Neutrophil (primary cell): ENCODE measurements around the gene FCHO1.
A peak's percentile ranks its signal among the peaks of the same experiment; 100 is the strongest.

Experiments
- H3K27ac ChIP-seq: fragments of 200-600 bp; sonication (generic); 2 replicates; pipeline ENCODE4 v1.5.1; 2016; ENCODE audit warnings: mild to moderate bottlenecking, moderate library complexity
- H3K27me3 ChIP-seq: fragments of 200-600 bp; sonication (generic); 2 replicates; pipeline ENCODE4 v1.6.0; 2016; ENCODE audit warnings: mild to moderate bottlenecking
- H3K36me3 ChIP-seq: fragments of 200-600 bp; sonication (generic); 2 replicates; pipeline ENCODE4 v1.5.1; 2017
- H3K4me1 ChIP-seq, 2 experiments: fragments of 200-600 bp in 1 of 2; sonication (generic) in 1 of 2; 1 replicate in 1 of 2; 2 replicates in 1 of 2; pipeline versions ENCODE4 v1.5.1 to v1.6.1; 2013 to 2016; ENCODE audit warnings: low read depth in 1 of 2, low read length in 1 of 2, mild to moderate bottlenecking in 1 of 2, moderate library complexity in 1 of 2; ENCODE audit not compliant: control insufficient read depth in 1 of 2, insufficient read depth in 1 of 2
- H3K4me3 ChIP-seq, 2 experiments: fragments of 200-600 bp in 1 of 2; sonication (generic) in 1 of 2; 1 replicate in 1 of 2; 2 replicates in 1 of 2; pipeline ENCODE4 v1.5.1; 2013 to 2016; ENCODE audit warnings: low read depth in 1 of 2, low read length in 1 of 2, mild to moderate bottlenecking in 1 of 2, moderate library complexity in 1 of 2
- H3K9me3 ChIP-seq: fragments of 200-600 bp; sonication (generic); 2 replicates; pipeline ENCODE4 v1.5.1; 2016
- TF ChIP-seq, protein P1 (sequence below): fragments of 200-600 bp; sonication (generic); IDR thresholded peaks from 2 replicates; pipeline ENCODE4 v1.5.1; 2016; ENCODE audit warnings: antibody characterized with exemption

Gene FCHO1

DNA sequence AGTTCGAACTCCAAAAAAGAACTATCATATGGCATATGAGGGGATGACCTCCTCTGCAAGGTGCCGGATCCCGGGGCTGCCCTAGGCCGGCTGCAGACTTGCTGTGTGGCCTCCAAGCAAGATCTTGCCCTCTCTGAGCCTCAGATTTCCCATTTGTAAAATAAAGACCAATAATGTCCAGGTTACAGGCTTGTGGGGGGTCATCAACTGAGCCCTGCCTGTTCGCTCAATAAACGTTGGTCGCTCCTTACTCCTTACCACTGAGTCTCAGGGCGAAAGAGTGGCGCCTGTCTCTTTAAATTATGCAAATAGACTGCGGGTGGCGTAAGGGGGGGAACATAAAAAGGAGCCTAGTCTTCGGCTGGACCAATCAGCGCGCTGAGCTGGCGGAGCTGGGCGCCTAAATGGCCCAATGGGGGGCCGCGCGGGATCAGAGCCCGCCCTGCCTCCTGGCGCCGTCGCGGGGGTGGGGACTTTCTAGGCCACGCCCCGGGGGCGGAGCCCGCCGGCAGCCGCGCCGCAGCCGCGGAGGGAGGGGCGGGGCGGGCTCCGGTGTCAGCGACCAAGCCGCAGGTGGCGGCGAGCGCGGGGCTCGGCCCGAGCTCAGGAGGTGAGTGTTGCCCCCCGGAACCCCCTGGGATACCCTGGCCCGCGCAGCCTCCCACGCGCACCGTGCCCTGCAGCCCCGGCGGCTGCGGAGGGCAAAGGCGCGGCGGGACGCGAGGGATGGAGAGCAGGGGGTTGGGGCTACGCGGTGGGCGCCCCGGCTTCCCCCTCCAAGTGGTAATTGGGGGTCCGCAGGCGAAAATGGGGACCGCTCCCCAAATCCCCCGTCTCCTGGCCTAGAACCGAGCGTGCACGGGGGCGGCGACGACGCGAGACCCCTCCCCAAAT lies 3.8 kb upstream of the FCHO1 start:
- H3K27me3 ChIP-seq = no peaks in the 10 kb centered on the region
- no peaks in the 10 kb centered on the region for H3K36me3 ChIP-seq
- H3K4me3 ChIP-seq = peak overlapping the region; percentile 93
- H3K27ac ChIP-seq = peak overlapping the region; percentile 96
- TF ChIP-seq, protein P1, sequence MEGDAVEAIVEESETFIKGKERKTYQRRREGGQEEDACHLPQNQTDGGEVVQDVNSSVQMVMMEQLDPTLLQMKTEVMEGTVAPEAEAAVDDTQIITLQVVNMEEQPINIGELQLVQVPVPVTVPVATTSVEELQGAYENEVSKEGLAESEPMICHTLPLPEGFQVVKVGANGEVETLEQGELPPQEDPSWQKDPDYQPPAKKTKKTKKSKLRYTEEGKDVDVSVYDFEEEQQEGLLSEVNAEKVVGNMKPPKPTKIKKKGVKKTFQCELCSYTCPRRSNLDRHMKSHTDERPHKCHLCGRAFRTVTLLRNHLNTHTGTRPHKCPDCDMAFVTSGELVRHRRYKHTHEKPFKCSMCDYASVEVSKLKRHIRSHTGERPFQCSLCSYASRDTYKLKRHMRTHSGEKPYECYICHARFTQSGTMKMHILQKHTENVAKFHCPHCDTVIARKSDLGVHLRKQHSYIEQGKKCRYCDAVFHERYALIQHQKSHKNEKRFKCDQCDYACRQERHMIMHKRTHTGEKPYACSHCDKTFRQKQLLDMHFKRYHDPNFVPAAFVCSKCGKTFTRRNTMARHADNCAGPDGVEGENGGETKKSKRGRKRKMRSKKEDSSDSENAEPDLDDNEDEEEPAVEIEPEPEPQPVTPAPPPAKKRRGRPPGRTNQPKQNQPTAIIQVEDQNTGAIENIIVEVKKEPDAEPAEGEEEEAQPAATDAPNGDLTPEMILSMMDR = peak; percentile 25
- H3K4me1 ChIP-seq = peaks cover 47 to 52% of the 10 kb centered on the region in 2 experiments
- no peaks in the 10 kb centered on the region for H3K9me3 ChIP-seq

DNA sequence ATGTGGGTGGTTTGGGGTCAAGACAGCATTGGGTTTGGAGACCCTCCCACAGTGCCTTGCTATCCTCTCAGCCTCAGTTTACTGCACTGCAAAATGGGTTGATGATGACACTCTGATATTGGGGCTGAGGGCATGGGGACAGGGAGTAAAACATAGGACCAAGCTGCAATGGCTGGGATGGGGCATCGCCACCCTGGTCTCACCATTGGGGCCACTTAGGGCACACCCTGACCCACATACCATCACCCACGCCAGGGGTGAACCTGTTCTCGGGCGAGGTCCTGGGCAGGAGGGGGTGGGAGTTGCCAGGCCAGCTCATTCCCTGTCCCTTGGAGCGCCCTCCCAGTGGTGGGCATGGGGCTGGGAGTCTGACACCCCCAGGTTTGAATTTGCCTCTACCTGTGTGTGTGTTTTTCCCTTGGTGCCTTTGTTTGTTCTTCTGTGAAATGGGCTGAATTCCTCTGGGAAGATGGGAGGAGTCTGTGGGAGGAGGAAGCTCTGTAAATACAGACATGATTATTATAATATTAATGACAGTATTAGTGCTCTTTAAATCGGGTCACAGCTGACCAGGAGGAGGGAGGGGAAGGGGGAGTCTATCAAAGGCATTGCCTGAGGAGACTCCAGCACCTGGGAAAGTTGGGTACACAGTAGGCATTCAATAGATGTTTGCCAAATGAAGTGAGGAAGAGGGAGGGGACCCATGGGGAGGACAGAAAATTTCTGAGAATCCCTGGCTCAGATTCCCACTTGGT lies 2.2 kb upstream of the FCHO1 start:
- peak overlapping the region; percentile 96 for H3K27ac ChIP-seq
- no peaks in the 10 kb centered on the region for H3K9me3 ChIP-seq
- H3K4me3 ChIP-seq = peak overlapping the region; percentile 93
- H3K36me3 ChIP-seq = peaks cover 5% of the 10 kb centered on the region
- TF ChIP-seq, protein P1 = no peak
- H3K4me1 ChIP-seq = peaks cover 56 to 59% of the 10 kb centered on the region in 2 experiments
- H3K27me3 ChIP-seq = no peaks in the 10 kb centered on the region

DNA sequence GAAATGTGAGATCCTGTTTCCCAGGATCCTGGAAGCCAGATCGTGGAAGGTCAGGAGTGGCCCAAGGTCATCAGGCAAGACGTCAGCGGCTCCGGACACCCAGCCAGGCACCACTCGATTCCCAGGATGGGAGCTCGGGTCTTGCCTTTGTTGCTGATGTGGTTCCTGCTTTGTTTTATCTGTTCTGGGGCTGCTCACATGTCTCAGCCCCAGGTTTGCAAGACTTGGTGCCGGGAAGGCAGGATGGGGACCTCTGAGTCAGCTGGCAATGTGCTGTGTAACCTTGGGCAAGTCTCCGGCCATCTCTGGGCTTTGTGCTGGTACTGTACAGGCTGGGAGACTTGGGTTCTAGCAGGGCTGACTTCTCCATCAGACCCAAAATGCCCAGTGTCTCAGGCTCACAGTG lies 1.4 kb upstream of the FCHO1 start:
- H3K36me3 ChIP-seq = peaks cover 13% of the 10 kb centered on the region
- H3K27me3 ChIP-seq = no peaks in the 10 kb centered on the region
- H3K27ac ChIP-seq = peak overlapping the region; percentile 96
- peaks cover 63 to 64% of the 10 kb centered on the region in 2 experiments for H3K4me1 ChIP-seq
- H3K9me3 ChIP-seq = no peaks in the 10 kb centered on the region
- peak overlapping the region; percentile 7 to 72 for H3K4me3 ChIP-seq
- TF ChIP-seq, protein P1 = no peak

DNA sequence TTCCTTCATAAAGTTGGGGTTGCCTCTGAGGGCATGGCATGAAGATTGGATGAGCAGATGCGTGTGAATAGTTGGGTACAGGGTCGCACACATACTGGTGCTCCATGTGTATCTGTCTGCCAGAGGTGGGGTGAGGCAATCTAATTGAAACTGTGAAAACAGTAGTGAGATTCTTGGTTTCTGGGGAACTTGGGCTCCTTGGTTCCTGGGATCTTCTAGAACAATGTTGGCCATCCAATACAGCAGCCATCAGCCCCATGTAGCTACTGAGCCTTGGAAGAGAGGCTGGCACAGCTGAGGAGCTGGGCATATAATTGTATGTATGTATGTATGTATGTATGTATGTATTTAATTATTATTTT lies 616 bp downstream of the FCHO1 start:
- TF ChIP-seq, protein P1 = no peak
- H3K27me3 ChIP-seq = no peaks in the 10 kb centered on the region
- H3K4me1 ChIP-seq = peaks cover 63 to 65% of the 10 kb centered on the region in 2 experiments
- peaks cover 33% of the 10 kb centered on the region for H3K36me3 ChIP-seq
- H3K9me3 ChIP-seq = no peaks in the 10 kb centered on the region
- peak overlapping the region; percentile 56 to 72 for H3K4me3 ChIP-seq
- H3K27ac ChIP-seq = peak overlapping the region; percentile 96

DNA sequence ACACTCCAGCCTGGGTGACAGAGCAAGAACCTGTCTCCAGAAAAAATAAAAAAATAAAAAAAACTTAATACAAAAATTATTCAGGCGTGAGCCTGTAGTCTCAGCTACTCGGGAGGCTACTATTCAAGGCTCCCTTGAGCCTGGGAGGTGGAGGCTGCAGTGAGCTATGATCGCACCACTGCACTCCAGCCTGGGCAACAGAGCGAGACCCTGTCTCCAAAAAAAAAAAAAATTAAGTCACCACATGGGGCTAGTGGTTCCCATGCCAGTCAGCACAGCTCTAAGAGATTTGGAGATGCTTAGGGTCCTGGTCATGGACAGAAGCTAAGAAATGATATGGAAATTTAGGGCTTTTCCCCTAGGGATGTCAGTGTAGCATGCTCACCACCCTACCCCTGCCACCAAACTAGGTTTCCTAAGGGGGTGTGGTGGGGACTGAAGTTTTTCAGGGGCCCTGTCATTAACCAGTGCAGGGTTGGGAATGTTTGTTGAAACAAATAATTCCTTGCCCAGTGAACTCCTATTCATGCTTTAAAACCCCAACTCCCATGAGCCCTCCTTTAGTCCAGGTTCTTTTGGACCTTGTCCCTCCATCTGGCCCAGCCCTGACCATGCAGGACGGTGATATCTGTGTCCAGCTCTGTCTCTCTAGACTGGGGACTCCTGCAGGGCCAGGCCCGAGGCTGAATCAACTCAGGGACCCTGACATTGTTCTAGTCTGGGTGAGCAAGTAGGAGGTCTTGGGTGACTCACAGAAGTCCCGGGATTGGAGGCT lies 1.8 kb downstream of the FCHO1 start:
- H3K36me3 ChIP-seq = peaks cover 39% of the 10 kb centered on the region
- H3K27me3 ChIP-seq = no peaks in the 10 kb centered on the region
- H3K27ac ChIP-seq = no peak overlapping the region
- TF ChIP-seq, protein P1 = no peak
- H3K9me3 ChIP-seq = no peaks in the 10 kb centered on the region
- no peak overlapping the region for H3K4me3 ChIP-seq
- H3K4me1 ChIP-seq = peaks cover 55 to 61% of the 10 kb centered on the region in 2 experiments
